A549 treated with dexamethasone at 1 μM for 4 hours (cell line): ENCODE results near the gene TBX19. TPM values are rescaled to one million over a fixed set of nuclear protein-coding genes. Genes with fewer than 3 reads are reported as not detected.

Experiments used
- total RNA-seq: library from RNA; stranded (reverse); fragments of 200-300 nt; extraction: Qiagen RNA extraction; gene quantifications from 5 replicates; pipeline ENCODE4 v1.2.3, GENCODE V29; 2022

The TBX19 gene
- 0.51 to 0.71 TPM (median 0.67 TPM) in 5 replicates for total RNA-seq

DNA sequence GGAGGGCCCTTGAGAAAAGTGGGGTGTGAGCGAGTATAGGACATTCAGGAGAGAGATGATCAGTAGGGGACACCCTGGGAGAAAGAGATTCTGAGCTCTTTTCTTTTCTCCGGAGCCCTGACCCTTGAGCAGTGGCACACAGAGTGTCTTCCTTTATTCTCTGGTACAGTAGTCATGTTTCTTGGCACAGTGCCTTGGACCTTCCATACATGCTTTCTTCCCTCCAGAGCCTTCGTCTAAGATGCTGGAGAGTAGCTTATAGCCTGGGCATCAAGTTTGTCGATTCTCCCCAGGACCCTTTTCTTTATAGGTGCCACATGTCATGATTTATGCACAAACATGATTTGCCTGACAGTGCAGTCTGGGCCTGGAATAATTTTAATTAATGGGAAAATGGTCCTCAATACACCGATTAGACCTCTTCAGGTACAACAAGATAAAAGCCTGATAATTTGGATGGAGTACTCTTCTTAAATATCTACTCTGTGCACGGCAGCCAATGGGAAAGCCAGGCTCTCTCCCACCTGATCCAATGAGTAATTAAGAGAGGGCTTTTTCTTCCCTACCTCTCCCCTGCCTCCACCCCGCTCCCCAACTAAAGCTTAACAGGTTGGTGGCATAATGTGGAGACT lies at the start of gene TBX19:
TSS of gene TBX19 (plus strand) at position 582 of the 632 bp plus-strand sequence. CDS start 214 bp downstream, outside the sequence.

Other genes with a start within 250 kb of the TBX19 start
- 10.3 to 18.0 TPM (median 16.2 TPM) in 5 replicates for gene GPR161, start 143.9 kb upstream of the TBX19 start, total RNA-seq
- gene TIPRL, start 101.9 kb upstream of the TBX19 start, total RNA-seq: 31.5 to 35.4 TPM (median 32.7 TPM) in 5 replicates
- gene SFT2D2, start 54.9 kb upstream of the TBX19 start, total RNA-seq: 16.0 to 19.9 TPM (median 17.3 TPM) in 5 replicates